ENCODE data around the gene SLC49A3.
"Not testable (repeated sequence)": the region's sequence is repeated elsewhere in the genome, so short reads cannot be mapped to it uniquely, and the experiment has no call there.

The SLC49A3 gene

GRCh38 chr4:671769-672168, 17.2 kb downstream of the SLC49A3 start:
- H3K27me3 ChIP-seq: no peaks in the 10 kb centered on the region
- H3K36me3 ChIP-seq: peaks cover 26 to 37% (median 30%) of the 10 kb centered on the region in 11 experiments
- no peak overlapping the region for H3K4me3 ChIP-seq
- peaks cover 32 to 41% (median 33%) of the 10 kb centered on the region in 10 experiments for H3K4me1 ChIP-seq
- H3K27ac ChIP-seq: no peak overlapping the region
- no peak for TF ChIP-seq Cebpa-rat (IDR thresholded peaks at IDR 0.05)
- H3K9me3 ChIP-seq (replicated peaks in 1 of 11): no peaks in the 10 kb centered on the region
- peaks cover 0 to 20% (median 0%) of the 10 kb centered on the region in 11 experiments; a peak in 4 of 22 replicates for H4K20me1 ChIP-seq
- no peak overlapping the region for H3K9ac ChIP-seq
- H3K4me2 ChIP-seq: peak overlapping the region in 1 of 11 experiments; percentile 98; a peak in 1 of 22 replicates

- H3K9ac ChIP-seq; H3K27ac ChIP-seq; H3K4me2 ChIP-seq; H3K4me3 ChIP-seq; H3K27me3 ChIP-seq; H3K9me3 ChIP-seq (replicated peaks in 1 of 11): not testable (repeated sequence)
- H3K36me3 ChIP-seq: peaks cover 26 to 37% (median 30%) of the 10 kb centered on the region in 11 experiments
- H4K20me1 ChIP-seq: peaks cover 0 to 15% (median 0%) of the 10 kb centered on the region in 11 experiments; a peak in 3 of 22 replicates
- peaks cover 27 to 41% (median 31%) of the 10 kb centered on the region in 10 experiments for H3K4me1 ChIP-seq
Measured at GRCh38 chr4:669806-670559, 19.0 kb downstream of the SLC49A3 start.

DNA sequence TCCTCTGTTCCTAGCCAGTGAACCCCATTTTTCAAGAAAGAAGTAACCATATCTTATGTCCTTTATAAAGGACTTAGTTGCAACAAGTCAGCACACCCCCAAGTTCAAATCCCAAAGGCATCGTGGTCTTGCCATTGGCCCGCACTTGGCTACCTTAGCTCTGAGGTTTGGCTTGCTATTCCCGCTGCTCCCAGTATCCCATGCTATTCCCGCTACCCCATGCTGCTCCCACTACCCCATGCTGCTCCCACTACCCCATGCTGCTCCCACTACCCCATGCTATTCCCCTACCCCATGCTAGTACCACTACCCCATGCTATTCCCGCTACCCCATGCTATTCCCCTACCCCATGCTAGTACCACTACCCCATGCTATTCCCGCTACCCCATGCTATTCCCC, 20.7 kb downstream of the SLC49A3 start:
- H3K4me2 ChIP-seq; H3K27me3 ChIP-seq; H3K4me3 ChIP-seq; H3K27ac ChIP-seq; H3K9ac ChIP-seq; H3K9me3 ChIP-seq (replicated peaks in 1 of 11): not testable (repeated sequence)
- H3K36me3 ChIP-seq: peaks cover 26 to 35% (median 30%) of the 10 kb centered on the region in 11 experiments
- peaks cover 30 to 46% (median 38%) of the 10 kb centered on the region in 10 experiments for H3K4me1 ChIP-seq
- H4K20me1 ChIP-seq: peaks cover 0 to 15% (median 0%) of the 10 kb centered on the region in 11 experiments; a peak in 3 of 22 replicates

DNA sequence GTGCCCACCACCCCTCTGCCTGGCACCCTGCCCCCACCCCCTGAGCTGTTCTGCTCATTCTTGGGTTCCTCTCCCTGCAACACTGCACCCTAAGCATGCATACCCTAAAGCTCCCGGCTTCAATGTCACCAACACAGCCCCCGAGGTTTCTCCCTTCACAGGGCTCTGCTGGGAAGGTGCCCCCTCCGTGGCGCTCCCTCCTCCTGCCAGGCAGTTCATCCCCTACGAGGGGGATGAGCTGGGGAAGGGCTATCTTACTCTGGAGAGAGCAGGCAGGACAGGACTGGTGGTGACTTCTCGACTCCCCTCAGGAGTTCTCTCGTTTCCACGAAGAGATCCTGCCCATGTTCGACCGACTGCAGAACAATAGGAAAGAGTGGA, 21.4 kb downstream of the SLC49A3 start:
- no peak for TF ChIP-seq Cebpa-rat (IDR thresholded peaks at IDR 0.05)

DNA sequence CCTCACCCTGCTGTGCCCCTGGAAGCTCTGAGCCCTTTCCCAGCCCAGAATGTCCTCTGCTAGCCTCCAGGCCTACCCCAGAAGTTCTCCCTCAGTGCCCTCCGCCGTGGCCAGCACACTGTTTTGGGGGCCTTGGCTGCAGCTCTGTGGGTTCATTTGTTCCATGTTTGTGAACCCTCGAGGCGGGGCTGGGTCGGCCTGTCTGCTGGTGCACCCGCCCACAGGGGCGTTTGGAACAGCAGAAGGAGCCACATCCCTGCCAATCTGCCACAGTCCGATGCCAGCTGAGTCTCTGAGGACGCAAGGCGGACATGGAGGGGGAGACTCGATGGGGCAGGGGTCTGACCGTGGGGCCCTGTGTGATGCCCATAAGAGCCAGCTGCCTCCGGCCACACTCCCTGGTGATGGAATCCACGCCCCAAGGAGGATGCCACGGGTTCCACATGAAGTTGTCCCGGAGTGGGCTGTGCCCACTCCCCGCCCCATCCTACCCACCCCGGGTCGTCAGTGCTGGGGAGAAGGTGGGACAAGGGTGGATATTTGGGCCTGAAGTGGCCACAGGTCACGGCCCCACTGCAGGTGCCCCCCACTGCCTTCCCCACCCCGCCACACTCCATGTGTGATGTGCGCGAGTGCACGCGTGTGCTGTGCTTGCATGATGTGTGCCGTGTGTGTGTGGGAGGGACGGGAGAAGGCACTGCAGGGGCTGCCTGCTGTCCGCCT, 22.0 kb downstream of the SLC49A3 start:
- Histone ChIP-seq H3K4me2 (peak overlapping the region in 1 of 11 experiments; percentile 95; a peak in 1 of 22 replicates), H3K27me3 (no peaks in the 10 kb centered on the region), H4K20me1 (peaks cover 0 to 7% (median 0%) of the 10 kb centered on the region in 11 experiments; a peak in 1 of 22 replicates), H3K4me1 (peaks cover 26 to 39% (median 33%) of the 10 kb centered on the region in 10 experiments), H3K9ac (0 out of 22 replicates have a peak overlapping the region, but pooled peaks of 1 of the 11 experiments have one; percentile 5), H3K9me3 (replicated peaks in 1 of 11) (no peaks in the 10 kb centered on the region), H3K4me3 (no peak overlapping the region), H3K27ac (no peak overlapping the region), H3K36me3 (peaks cover 14 to 26% (median 18%) of the 10 kb centered on the region in 11 experiments)
- TF ChIP-seq Cebpa-rat (IDR thresholded peaks at IDR 0.05): no peak

More for the DNA sequence above, 21.4 kb downstream of the SLC49A3 start:
- no peak overlapping the region for H3K4me3 ChIP-seq
- no peak overlapping the region for H3K4me2 ChIP-seq
- 0 out of 22 replicates have a peak, but pooled peaks cover 0 to 9% (median 0%) of the 10 kb centered on the region in 11 experiments for H4K20me1 ChIP-seq
- H3K9me3 ChIP-seq (replicated peaks in 1 of 11): no peaks in the 10 kb centered on the region
- peaks cover 27 to 44% (median 35%) of the 10 kb centered on the region in 10 experiments for H3K4me1 ChIP-seq
- peaks cover 19 to 28% (median 23%) of the 10 kb centered on the region in 11 experiments for H3K36me3 ChIP-seq
- H3K27ac ChIP-seq: no peak overlapping the region
- no peaks in the 10 kb centered on the region for H3K27me3 ChIP-seq
- no peak overlapping the region for H3K9ac ChIP-seq

- peaks cover 0 to 1% (median 0%) of the 10 kb centered on the region in 11 experiments; a peak in 1 of 22 replicates for H4K20me1 ChIP-seq
- peak overlapping the region in 4 of 11 experiments; percentile 29 to 54 (median 46); a peak in 3 of 22 replicates for H3K9ac ChIP-seq
- H3K4me2 ChIP-seq: peak overlapping the region in 8 of 11 experiments; percentile 87 to 96 (median 92); a peak in 14 of 22 replicates
- no peak overlapping the region for H3K4me3 ChIP-seq
- peaks cover 8 to 24% (median 12%) of the 10 kb centered on the region in 11 experiments for H3K36me3 ChIP-seq
- peaks cover 26 to 38% (median 33%) of the 10 kb centered on the region in 10 experiments for H3K4me1 ChIP-seq
- H3K9me3 ChIP-seq (replicated peaks in 1 of 11): no peaks in the 10 kb centered on the region
- TF ChIP-seq Cebpa-rat (IDR thresholded peaks at IDR 0.05): no peak
- peak overlapping the region in 1 of 11 experiments; percentile 89; a peak in 1 of 22 replicates for H3K27ac ChIP-seq
- no peaks in the 10 kb centered on the region for H3K27me3 ChIP-seq
Measured at GRCh38 chr4:666436-666810, 22.5 kb downstream of the SLC49A3 start.

DNA sequence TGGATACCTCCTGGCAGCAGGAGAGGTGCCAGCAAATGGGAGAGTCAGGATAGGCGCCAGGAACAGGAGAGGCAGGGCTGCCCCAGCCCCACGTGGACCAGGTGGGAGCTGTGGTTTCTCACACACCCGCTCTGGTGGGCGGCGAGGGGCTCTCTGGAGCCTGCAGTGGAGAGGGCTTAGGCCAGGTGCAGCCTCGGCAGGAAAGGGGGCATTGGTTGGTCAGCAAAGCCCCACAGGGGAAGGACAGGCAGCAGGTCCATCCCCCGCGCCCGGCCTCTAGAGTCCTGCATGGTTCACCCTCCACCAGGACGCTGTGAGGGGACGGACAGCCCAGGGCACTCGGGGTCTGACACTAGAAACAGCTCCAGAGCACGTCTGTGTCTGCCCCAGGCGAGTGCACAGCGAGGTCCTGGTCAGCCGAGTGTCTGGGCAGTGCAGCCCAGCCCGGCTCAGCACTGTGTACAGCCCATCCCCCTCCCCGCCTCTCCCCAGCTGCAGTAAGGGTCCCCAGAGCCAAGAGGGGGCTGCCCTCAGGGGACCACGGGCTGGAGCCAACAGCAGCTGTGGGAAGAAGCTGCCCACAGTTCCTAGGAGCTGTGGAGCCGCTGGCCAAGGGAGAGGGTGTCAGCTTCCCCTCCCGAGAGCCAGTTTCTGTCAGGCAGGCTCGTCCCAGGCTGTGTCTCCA, 23.1 kb downstream of the SLC49A3 start:
- no peaks in the 10 kb centered on the region; a peak in 1 of 22 replicates for H4K20me1 ChIP-seq
- peak overlapping the region; percentile 87 to 99 (median 94) for H3K4me2 ChIP-seq
- peak overlapping the region in 1 of 10 experiments; percentile 11; a peak in 1 of 20 replicates for H3K4me3 ChIP-seq
- peaks cover 26 to 38% (median 33%) of the 10 kb centered on the region in 10 experiments for H3K4me1 ChIP-seq
- H3K9me3 ChIP-seq (replicated peaks in 1 of 11): no peaks in the 10 kb centered on the region
- peak overlapping the region in 3 of 11 experiments; percentile 21 to 89 (median 43); a peak in 3 of 22 replicates for H3K27ac ChIP-seq
- H3K27me3 ChIP-seq: no peaks in the 10 kb centered on the region
- peak overlapping the region in 8 of 11 experiments; percentile 15 to 54 (median 36); a peak in 10 of 22 replicates for H3K9ac ChIP-seq
- TF ChIP-seq Cebpa-rat (IDR thresholded peaks at IDR 0.05): no peak
- H3K36me3 ChIP-seq: peaks cover 3 to 19% (median 7%) of the 10 kb centered on the region in 11 experiments; a peak in 21 of 22 replicates

- Histone ChIP-seq H3K27ac (peak overlapping the region in 3 of 11 experiments; percentile 21 to 89 (median 23); a peak in 3 of 22 replicates), H3K4me3 (peak overlapping the region in 2 of 10 experiments; percentile 69 to 77; a peak in 1 of 20 replicates), H3K9me3 (replicated peaks in 1 of 11) (no peaks in the 10 kb centered on the region), H4K20me1 (no peaks in the 10 kb centered on the region; a peak in 1 of 22 replicates), H3K27me3 (no peaks in the 10 kb centered on the region), H3K36me3 (peaks cover 0 to 15% (median 2%) of the 10 kb centered on the region in 11 experiments; a peak in 17 of 22 replicates), H3K4me1 (peaks cover 26 to 38% (median 33%) of the 10 kb centered on the region in 10 experiments), H3K9ac (peak overlapping the region in 6 of 11 experiments; percentile 15 to 54 (median 46); a peak in 7 of 22 replicates), H3K4me2 (peak overlapping the region; percentile 87 to 99 (median 94))
- TF ChIP-seq Cebpa-rat (IDR thresholded peaks at IDR 0.05): no peak
Measured at GRCh38 chr4:665381-665750, 23.6 kb downstream of the SLC49A3 start.
